ENCODE data around the gene HSD17B2. TPM values are rescaled to one million over a fixed set of nuclear protein-coding genes. Genes with fewer than 3 reads are reported as not detected.
A peak's percentile ranks its signal among the peaks of the same experiment; 100 is the strongest.

Gene HSD17B2
- total RNA-seq, 1 donor from 2014 or later: 12.4 TPM

DNA sequence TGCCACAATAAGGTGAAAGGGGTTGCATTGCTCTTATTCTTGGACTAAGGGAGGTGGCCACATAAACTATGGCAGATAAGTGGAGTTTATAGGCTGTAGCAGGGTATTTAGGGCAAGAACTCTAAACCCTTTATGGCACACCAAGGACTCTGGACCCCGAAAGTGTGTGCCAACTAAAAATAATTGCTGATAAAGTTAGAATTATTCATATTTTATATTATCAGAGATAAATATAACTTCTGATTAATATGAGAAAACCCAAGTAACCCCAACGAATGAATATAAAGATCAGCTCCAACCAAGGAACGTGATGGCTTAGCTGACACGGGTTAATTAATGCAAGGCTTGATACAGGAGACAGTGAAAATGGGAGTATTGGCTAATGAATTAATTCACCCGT is 15.0 kb upstream of the HSD17B2 start:
- no peak for DNase-seq

DNA sequence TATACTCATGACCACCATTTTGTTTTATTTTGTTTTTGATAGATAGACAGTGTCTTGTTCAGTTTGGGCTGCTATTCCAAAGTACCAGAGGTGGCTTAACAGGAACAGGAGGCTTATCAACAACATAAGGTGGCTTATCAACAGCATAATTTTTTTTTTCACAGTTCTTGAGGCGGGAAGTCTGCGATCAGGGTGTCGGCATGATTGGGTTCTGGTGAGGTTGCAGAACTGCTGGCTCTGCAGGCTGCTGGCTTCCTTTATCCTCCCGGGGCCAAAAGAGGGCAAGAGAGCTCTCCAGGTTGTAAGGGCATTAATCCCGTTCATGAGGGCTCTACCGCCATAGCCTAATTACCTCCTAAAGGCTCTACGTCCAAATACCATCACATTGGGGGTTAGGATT is 11.8 kb upstream of the HSD17B2 start:
- no peak for DNase-seq

DNA sequence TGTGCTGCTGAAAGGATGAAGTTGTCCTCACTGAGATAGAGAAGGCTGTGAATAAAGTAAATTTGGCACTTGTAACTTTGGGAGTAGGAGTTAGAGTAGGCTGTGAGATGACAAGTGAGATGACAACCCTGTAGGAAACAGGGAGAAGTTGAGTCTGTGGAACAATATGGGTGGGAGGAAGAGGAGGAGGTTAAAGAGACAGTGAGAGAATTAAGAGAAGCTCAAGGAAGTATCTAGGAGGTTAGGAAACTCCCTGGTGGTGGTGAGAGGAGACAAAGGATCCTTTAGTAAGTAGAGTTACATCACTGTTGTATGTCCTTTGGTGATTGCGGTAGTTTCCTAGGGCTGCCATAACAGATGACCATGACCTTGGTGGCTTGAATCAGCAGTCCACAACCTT is 10.7 kb upstream of the HSD17B2 start:
- DNase-seq: no peak

GRCh38 chr16:82024883-82025282 is 10.2 kb upstream of the HSD17B2 start:
- DNase-seq: no peak

DNA sequence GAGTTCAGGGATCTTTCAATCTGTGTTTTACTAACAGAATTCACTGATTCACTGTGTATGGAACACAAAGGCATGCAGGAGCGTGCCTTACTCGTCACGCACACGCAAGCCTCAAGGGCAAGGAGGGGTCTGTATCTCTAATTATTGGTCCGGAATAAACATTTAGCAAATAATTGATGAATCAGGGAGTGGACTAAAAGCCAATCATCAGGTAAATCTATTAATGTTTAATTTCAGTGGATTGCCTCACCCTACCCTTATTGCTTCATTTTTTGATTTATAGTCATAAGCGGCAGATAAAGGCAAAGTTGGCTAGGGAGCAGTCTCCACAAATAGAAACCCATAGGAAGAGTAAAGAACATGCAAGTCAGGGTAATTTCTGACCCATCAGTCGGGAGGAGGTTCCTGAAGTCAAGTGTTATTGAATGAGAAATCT is 7.4 kb upstream of the HSD17B2 start:
- no peak for DNase-seq

- peak; percentile 44 for DNase-seq
Observed at GRCh38 chr16:82031116-82032084, 3.7 kb upstream of the HSD17B2 start.

DNA sequence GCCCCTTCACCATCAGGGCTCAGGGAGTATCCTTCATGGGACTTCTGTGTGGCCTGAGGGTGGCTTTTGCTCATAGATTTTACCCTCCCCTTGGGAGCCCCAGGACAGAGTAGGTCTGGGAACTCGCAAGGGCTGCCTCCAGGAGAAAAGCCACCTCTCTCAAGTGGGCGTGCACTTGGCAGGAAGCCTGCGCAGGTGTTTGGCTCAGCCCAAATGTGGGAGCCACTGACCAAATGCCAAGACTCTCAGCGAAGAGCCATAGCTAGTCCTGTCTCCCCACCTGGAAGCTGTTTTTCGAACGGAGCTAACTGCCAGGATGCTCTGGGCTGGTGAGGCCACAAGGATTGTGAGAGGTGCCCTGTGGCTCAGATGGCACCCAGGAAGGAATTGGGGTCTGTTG is 2.0 kb upstream of the HSD17B2 start:
- no peak for DNase-seq

- no peak for DNase-seq
Observed at GRCh38 chr16:82033683-82034300, 1.3 kb upstream of the HSD17B2 start.

DNA sequence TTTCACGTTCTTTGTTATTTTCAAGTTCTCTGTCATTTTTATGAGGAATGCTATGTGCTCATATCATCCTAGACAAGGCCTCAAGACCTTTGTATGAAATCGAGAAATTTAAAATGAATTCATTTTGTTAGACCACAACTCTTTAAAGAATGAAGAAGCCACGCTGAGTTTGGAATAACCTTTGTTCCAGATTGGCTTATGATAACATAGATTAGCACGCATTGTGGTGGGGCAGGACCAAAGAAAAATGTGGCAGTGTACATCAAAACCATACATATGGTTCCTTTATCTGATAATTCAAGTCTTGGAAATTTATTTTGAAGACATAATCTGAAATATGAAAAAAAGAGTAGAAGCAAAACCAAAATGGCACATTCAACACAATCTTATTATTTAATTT is 2.2 kb downstream of the HSD17B2 start:
- no peak for DNase-seq

DNA sequence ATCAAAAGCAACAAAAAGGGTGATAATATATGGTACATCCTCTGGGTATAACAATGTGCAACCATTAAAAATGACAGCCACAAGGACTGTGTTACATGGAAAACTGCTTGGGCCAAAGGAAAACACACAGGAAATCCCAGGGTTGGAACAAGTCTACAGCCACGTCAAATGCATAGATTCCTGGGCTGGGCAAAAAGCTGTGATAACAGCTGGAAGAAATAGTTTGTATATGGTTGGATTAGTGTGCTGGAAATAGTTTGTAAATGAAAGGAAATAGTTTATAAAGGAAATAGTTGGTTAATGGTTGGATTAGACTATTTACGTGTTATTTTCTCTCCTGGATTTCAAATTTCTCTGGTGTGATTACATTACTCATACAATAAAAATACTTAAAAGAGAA is 2.6 kb downstream of the HSD17B2 start:
- DNase-seq: no peak

DNA sequence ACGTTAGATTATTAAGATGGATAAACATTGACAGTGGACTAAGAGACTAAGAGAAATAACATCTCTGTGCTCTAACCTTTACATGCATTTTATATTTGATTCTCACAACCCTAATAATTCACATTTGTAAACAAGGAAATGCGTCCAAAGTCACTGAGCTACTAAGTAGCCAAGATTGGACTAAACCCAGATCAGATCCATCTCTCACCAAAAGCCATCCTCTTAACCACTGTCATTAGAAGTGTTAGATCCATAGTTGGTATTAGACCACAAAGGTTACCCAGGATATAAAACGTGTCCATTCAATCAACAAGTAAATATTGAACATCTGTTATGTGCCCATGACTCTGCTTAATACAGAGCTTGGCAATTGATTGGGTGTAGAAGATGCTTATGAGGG is 5.2 kb downstream of the HSD17B2 start:
- DNase-seq: no peak

- no peak for DNase-seq
Observed at GRCh38 chr16:82041542-82041941, 6.5 kb downstream of the HSD17B2 start.

DNA sequence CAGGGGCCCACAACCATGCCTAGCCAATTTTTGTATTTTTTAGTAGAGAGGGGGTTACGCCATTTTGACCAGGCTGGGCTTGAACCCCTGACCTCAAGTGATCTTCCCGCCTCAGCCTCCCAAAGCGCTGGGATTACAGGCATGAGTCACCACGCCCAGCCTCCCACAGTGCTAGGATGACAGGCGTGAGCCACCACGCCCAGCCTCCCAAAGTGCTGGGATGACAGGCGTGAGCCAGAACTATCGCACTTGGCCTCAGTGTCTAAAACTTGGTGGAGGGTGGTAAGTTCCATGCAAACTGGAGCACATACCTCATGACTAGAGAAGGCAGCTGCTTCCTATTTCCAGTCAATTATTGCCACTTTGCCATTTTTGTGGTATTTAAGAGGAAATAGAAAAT is 7.1 kb downstream of the HSD17B2 start:
- no peak for DNase-seq

DNA sequence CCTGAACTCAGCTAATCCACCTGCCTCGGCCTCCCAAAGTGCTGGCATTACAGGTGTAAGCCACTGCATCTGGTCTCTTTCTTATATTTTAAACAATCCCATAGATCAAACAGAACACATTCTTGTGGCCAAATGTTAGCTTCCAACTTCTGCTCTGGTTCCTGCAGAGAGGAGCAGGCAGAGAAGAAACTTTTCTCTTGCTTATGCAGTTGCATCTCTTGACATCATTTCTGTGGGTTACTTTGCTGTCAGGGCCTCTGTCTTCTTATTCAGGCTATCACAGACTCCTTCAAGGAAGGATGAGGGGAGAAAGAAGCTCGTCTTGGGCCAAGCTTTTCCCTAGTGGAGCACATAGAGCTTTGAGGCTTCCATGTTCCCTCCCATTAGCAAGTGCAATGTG is 7.8 kb downstream of the HSD17B2 start:
- DNase-seq: no peak

DNA sequence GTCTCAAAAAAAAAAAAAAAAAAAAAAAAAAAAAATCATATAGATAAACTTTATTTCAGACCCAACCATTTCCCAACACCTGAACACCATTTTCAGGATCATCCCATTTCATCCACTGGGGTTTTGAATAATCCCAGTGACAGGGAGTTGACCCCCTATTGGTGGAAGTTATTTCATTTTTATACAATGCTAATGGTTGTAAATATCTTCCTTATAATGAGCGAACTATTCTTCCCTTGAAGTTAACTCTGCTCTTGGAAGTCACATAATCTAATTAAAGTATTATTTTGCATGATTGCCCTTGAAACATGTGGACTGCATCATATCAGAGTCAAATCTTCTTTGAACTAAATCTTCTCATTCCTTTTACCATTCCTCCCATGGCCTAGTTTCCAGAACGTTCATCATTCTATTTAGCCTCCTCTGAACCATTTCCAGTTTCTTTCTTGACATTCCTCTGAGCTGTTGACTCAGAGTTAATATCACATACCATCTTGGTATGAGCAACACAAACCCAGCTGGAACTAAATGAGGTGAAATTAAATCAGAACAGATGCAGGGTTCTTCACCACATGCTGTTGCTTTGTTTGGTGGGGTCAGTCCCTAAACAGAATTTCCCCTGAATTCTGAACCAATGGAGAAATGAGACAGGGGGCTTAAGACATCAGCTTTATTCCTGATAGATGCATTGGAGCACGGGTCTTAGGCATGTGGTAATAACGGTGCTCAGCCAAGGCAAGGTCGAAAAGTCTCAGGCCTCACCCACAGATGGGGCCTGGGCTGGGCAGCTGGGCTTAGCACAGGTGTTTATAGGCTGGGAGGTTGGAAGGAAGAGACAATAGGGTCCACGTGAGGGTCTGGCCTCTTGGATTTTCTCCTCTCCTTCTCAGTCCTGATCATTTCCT is 8.9 kb downstream of the HSD17B2 start:
- peak; percentile 46 for DNase-seq

- DNase-seq: no peak
Observed at GRCh38 chr16:82044585-82044911, 9.5 kb downstream of the HSD17B2 start.

- no peak for DNase-seq
Observed at GRCh38 chr16:82045465-82045864, 10.4 kb downstream of the HSD17B2 start.

- DNase-seq: no peak
Observed at GRCh38 chr16:82046541-82046940, 11.5 kb downstream of the HSD17B2 start.

DNA sequence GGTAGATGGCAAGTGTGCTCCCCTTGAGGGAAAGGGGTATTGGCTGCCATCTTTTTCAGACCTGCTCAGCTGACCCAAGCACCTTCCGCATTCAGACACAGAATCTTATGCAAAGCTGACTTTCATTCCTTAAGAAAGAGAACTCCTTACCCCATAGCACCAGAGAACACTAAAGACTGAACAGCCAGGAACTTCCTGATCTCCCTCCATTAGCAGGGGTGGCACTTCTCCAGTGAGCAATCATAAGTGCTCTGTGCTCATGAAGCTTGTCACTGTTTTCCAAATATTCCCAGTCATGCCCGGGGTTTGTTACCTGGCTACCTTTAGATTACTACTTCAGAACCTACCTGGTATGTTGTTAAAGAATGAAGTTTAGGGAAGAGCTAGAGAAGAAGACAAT is 11.9 kb downstream of the HSD17B2 start:
- no peak for DNase-seq

DNA sequence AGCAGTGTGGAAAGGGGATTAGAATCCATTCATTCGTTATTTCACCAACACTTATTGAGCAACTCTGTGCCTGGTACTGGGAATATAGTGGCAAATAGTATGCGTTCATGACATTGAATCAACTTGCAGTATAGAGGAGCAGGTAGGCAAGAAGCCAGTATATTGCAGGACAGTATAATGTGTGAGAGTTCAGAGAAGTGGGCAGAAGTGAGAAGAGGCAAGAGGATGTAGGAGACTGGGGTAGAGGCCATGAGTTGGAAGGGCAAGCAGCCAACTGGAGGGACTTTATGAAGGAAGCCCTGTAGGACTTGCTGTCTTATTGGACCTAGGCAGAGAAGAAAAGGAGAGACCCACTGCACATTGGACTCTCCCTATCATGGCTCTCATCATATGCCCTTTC is 12.3 kb downstream of the HSD17B2 start:
- DNase-seq: no peak

DNA sequence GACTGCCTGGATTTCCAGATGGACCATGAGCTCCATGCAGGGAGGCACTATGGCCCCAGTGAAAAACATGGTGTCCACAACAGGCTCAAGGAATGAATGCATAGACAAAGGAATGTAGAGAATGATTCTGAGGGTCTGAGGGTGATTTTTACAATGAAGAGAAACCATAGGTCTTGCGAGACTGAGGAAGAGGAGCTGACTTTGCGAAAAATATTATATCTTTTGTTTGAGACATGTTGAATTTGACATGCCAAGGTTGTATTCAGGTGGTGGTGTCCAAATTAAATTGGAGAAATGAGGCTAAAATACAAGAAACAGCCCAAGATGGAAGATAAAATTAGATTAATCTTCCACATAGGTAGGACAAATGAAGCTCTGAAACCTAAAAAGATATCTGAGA is 12.7 kb downstream of the HSD17B2 start:
- DNase-seq: no peak

DNA sequence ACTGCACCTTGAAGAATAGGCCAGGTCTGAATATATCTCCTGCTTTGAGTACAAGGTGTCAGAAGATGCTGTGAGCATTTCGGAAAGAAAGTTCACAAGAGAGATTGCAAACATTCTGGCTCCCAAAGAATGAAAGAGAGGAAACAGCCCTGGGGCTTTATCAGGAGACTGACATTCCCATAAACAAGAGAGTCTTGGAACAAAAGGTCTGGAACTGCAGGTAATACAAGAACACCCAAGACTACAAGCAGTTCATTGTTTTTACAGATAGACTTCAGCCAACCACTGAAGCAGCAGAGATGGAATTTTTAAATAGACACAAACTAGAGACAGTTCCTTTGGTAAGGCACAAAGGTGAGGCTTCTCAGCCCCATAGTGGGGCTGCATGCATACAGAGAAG is 14.4 kb downstream of the HSD17B2 start:
- no peak for DNase-seq

DNA sequence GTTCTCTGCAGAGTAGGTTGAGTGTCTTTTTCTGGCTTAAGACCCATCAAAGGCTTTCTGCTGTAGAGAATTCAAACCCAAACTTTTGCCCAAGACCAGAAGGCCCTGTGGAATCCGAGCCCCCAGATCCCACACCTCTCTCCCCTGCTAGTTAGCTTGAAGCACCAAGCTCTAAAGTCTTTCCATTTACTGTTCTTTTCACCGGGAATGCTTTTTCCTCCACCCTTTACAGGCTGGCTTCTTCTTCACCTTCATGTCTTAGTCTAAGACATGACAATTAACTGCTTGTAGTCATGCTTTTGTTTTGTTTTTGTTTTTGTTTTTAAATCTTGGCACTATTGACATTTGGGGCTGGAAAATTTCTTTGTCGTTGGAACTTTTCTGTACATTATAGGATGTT is 15.5 kb downstream of the HSD17B2 start:
- DNase-seq: no peak
